CD4-positive, alpha-beta T cell treated with Interferon alpha-2 for 1 hour (primary cell): ENCODE results near the gene RFPL2.
"Not testable (repeated sequence)": the region's sequence is repeated elsewhere in the genome, so short reads cannot be mapped to it uniquely, and the experiment has no call there.

Experiments used
- DNase-seq, 2 donors: peaks; one replicate each; pipeline ENCODE4 v3.0.0-alpha.2; 2020 to 2022

RFPL2 gene

DNA sequence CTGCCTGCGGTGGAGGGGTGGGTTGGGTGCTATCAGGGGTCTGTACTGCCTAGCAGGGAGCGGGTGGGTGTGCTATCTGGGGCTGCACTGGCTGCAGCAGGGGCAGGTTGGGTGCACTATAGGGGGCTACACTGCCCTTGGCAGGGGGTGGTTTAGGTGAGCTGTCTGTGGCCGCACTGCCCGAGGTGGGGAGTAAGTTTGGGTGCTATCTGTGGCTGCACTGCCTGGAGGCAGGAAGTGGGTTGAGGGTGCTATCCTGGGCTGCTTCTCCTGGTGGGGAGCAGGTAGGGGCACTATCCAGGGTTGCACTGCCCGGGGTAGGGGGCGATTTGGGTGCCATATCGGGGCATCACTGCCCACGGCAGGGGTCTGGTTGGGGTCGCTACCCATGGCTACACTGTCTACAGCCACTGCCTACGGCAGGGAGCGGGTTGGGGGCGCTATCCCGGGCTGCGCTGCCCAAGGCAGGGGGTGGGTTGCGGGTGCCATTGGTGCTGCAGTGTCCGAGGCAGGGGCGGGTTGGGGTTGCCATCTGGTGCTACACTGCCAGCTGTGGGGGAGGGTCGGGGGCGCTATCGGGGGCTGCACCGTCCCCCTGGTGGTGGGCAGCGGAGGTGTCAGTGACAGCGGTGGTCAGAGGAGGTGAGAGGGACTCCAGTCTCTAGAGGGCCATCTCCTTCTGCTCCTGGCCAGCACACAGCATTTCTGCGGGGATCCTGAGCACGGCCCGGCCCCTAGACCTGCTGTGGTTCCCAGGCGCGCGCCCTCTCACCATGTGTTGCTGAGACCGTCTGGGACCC lies 1.3 kb upstream of the RFPL2 start:
- no peak for DNase-seq

GRCh38 chr22:32204040-32204855 lies 625 bp downstream of the RFPL2 start:
- DNase-seq, result peak in 1 of 2 donors; percentile 43

GRCh38 chr22:32203181-32204039 lies 1.5 kb downstream of the RFPL2 start:
- DNase-seq, result peak in 1 of 2 donors; percentile 8

- DNase-seq, result peak; percentile 22 to 51
These were observed 2.2 kb downstream of the RFPL2 start for GRCh38 chr22:32202539-32203180.

DNA sequence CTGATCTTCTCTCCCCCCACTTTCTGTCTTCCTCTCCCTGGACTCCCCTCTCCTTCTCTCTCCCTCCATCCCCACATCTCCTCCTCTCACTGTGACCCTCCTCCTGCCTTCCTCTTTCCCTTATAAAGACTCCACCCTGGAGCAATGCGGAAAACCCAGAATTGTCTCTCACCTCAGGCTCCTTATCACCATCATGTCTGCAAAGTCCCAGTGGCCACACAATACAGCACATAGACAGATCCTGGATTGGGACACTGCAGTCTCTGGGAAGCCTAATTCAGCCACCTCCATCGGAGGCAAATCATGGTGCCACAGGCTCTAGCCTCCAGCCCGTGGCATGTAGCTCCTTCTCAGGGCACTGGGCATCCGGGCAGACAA lies 2.7 kb downstream of the RFPL2 start:
- no peak for DNase-seq

DNA sequence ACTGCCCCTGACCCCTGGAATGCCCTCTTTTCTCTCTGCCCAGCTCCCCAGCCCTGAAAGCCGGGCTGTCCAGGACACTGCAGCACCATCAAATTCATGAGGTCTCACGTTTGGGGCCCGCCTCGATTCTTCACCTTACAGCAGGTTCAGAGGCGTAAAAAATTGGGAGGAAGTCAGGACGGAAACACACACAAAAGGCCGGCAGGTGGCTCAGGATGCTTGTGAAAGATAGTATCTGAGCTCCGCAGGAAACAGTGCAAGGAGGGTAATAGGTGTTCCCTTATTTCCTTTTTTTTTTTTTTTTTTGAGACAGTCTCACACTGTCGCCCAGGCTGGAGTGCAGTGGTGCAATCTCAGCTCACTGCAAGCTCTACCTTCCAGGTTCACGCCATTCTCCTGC lies 4.1 kb downstream of the RFPL2 start:
- DNase-seq, result peak in 1 of 2 donors; percentile 53

- DNase-seq, result no peak
These were observed 4.9 kb downstream of the RFPL2 start for GRCh38 chr22:32199961-32200360.

DNA sequence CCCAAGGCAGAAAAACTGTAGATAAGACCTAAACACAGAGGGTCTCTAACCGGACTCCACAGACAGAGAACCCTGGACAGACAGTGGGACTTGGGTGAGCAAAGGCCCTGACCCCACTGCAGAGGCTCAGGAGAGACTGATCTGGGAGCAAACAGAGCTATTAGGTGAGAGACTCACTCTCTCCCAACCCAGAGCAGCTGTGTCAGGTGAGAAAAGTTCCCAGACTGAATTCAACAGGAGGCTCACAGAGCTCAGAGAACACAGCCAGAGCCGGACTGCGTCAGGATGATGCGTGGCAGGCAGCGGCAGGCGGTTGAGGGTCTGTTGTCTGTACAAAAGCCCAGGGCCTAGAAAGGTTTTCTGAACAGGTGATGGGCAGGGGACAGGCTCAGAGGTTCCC lies 5.5 kb downstream of the RFPL2 start:
- DNase-seq, result no peak

DNA sequence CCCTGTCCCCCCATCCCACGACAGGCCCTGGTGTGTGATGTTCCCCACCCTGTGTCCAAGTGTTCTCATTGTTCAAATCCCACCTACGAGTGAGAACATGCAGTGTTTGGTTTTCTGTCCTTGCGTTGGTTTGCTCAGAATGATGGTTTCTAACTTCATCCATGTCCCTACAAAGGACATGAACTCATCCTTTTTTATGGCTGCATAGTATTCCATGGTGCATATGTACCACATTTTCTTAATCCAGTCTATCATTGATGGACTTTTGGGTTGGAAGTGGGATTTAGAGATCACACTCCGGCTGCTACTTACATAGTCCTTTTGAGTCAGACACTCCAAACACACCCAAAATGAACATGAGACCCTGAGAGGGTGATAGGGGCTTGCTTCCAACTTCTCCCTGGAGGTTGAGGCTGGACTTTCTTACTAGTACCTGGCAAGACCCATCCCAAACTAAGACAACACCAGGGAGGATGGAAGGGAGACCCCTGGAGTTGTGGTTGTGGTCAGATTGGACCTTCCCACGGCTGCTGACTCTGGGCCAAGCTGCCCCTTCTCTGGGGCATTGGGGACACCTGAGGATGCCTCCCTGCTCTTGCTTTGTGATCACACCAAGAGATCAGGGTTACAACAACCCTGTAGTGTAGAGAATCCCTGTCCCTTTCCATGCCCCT lies 7.2 kb downstream of the RFPL2 start:
- DNase-seq, result not testable (repeated sequence)

DNA sequence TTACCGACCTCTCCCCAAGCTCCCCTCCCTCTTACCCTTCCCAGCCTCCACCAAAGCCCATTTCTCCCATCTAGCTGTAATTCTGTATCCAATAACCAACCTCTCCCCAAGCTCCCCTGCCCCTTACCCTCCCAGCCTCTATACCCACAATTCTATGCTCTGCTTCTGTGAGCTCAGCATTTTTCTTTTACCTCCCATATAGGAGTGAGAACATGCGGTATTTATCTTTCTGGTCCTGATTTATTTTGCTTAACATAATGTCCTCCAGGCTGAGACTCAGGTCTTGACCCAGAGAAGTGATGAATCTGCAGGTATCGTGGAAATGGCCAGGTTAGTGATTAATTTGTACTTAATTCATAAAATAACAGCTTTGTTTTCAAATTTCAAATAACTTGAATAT lies 9.0 kb downstream of the RFPL2 start:
- DNase-seq, result not testable (repeated sequence)

GRCh38 chr22:32193346-32193745 lies 11.5 kb downstream of the RFPL2 start:
- not testable (repeated sequence) for DNase-seq

- DNase-seq, result not testable (repeated sequence)
These were observed 13.9 kb downstream of the RFPL2 start for GRCh38 chr22:32191021-32191420.

GRCh38 chr22:32185821-32186220 lies 19.1 kb downstream of the RFPL2 start:
- no peak for DNase-seq

GRCh38 chr22:32183625-32184024 lies 21.2 kb downstream of the RFPL2 start:
- no peak for DNase-seq

GRCh38 chr22:32181043-32181442 lies 23.8 kb downstream of the RFPL2 start:
- DNase-seq, result no peak

GRCh38 chr22:32177221-32177765 lies 27.6 kb downstream of the RFPL2 start:
- no peak for DNase-seq

GRCh38 chr22:32175683-32176644 lies 28.9 kb downstream of the RFPL2 start:
- peak in 1 of 2 donors; percentile 13 for DNase-seq

DNA sequence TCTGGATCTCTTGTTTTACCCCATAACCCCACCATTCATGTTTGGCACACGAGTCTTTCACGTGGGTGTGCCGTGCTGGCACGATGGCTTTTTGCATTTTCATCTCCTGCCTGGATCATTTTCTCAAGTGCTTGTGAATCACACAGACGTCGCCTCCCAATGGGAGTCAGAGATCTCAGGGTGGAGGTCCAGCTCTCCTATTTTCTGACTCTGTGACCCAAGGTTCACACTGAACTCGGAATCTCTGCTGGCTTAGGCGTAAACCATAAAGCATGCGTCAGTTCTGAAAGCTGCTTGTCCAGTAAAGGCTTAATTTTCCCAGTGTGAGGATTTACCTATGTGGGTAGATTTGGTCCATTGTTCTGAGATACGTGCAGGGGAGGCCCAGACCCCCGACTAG lies 29.8 kb downstream of the RFPL2 start:
- DNase-seq, result no peak

GRCh38 chr22:32165681-32166080 lies 39.2 kb downstream of the RFPL2 start:
- DNase-seq, result no peak

GRCh38 chr22:32164075-32164860 lies 40.6 kb downstream of the RFPL2 start:
- peak in 1 of 2 donors; percentile 10 for DNase-seq
